NCI-H2107 treated with DMSO at 0.1 percent for 48 hours (cell line): ENCODE results near the gene UBL3.

ENCODE experiments used
- DNase-seq: peaks from one replicate; lab custom pipeline; 2025; ENCODE audit not compliant: unreplicated experiment; lab: John Stamatoyannopoulos, UW

UBL3 gene

DNA sequence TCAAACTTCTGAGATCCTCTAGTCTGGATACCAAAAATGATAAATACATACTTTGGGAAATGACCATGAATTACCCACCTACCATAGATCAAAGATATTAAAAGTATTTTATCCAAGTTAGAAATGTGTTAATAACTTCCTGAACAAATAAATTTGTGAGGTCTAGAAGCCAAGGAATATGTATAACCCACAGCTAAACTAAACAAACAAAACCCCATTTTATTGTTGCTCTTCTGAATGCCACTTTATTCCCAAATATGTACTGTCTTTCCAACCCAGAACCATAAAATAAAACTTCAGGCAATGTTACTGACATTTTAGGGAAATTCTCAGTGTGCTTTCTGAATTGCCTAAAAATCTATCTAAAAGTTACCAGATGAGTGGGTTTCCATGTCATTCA lies 35.1 kb downstream of the UBL3 start:
- no peak for DNase-seq

DNA sequence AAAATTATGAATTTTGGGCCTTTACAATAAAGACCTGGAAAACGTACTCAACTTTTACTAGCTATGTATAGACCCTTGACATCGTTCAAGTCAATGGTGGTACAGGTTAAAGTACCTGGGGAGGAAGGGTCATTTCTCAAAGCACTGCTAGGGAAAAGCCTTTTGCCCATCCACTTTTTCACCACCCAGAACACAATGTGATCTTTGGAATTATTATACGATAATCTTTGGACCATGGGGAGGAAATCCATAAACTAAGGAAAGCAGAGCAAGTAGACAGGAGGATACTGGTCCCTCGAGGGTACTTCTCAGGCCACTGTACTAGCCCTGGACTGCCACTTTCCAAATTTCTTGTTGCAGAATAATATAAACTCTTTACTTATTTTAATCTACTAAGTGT lies 39.5 kb downstream of the UBL3 start:
- no peak for DNase-seq

DNA sequence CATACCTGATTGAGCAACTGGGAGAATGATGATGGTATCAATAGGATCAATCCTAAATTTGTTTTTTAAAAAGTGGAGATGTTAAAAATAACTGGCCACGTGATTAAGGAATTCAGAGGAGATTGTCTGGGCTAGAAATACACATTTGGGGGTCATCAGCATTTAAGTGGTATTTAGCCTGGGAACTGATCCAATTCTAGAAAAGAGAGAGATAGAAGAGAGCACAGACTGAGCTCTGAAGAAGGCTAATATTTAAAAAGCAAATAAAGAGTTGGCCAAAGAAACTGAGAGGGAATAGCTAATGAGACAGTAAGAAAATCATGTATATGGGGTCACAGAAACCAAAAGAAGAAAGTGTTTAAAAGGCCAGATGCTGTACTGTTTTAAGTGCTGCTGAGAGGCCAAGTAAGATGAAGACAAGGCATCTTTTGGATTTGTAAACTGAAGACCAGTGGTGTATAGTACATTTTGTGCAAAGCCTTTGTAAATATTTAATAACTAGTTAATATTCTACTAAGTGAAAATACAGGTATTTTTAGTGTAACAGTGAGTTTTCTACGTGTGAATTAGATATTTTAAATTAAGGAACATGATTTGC lies 40.2 kb downstream of the UBL3 start:
- DNase-seq: no peak

DNA sequence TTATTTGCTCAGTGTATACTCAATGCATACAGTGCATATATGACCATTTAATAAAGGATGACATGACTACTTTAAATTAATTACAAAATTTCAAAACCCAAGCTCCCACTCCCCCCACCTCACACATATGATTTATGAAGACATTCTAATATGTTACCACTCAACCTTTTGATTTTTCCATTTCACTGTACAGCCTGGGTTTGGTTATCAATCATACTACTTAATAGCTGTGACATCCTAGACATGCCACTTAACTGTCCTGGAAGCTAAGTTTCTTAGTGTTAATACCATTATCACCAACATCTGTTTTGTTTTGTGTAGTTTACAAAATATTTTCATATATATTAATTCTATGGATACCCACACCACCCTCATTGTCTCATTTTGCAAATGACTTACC lies 42.2 kb downstream of the UBL3 start:
- DNase-seq: no peak

DNA sequence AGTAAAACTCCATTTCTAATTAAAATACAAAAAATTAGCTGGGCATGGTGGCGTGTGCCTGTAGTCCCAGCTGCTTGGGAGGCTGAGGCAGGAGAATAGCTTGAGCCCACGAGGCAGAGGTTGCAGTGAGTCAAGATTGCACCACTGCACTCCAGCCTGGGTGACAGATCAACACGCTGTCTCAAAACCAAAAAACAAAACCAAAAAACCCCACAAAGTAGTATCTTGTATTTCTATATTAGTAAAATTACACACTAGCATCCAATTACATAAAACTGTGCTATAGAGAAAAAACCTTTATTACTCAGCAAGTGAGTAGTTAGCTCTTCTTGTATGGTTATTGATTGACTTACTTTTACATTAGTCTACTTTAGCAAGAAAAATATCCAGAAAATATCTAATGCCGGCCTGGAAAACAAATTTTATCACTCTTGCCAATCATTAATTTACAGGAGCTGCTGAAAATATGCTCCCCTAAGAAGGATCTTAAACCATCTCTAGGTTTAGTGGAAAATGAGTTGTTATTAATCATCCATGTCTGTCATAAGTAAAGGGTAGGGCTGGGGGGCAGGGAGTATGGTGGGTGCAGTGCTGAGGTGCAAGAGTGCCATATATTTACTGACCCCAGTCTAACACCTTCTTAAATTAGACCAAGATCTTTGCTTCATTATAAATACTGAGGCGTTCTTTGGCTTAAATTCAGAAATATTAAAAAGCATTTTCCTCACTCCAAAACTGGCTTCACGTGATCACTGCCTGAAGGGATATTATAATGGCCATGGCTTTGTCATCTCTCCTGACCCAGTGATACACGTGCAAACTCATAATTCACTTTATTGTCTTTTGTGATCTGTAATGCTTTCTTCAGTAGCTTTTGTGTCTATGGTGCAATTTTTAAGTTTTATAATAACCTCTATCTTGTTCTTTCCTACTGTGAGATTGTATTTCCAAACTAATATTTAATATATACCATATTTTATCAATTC lies 44.1 kb downstream of the UBL3 start:
- DNase-seq: no peak

DNA sequence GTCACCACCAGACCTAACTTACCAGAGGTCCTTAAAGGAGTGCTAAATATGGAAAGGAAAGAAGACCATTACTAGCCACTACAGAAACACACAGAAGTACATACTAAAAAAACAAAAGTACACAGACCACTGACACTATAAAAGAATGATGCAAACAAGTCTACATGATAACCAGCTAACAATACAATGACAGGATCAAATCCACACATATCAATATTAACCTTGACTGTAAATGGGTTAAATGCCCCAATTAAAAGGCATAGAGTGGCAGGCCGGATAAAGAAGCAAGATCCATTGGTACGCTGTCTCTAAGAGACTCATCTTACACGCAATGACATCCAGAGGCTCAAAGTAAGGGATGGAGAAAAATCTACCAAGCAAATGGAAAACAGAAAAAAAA lies 47.2 kb downstream of the UBL3 start:
- no peak for DNase-seq

DNA sequence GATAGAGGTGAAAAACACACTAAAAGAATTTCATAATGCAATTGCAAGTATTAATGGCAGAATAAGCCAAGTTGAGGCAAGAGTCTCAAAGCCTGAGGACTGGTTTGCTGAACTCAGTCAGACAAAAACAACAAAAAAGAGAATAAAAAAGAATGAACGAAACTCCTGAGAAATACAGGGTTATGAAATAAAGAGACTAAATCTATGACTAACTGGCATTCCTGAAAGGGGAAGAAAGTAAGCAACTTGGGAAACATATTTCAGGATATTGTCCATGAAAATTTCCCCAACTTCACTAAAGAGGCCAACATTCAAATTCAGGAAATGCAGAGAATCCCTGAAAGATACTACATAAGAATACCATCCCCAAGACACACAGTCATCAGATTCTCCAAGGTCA lies 47.8 kb downstream of the UBL3 start:
- no peak for DNase-seq

DNA sequence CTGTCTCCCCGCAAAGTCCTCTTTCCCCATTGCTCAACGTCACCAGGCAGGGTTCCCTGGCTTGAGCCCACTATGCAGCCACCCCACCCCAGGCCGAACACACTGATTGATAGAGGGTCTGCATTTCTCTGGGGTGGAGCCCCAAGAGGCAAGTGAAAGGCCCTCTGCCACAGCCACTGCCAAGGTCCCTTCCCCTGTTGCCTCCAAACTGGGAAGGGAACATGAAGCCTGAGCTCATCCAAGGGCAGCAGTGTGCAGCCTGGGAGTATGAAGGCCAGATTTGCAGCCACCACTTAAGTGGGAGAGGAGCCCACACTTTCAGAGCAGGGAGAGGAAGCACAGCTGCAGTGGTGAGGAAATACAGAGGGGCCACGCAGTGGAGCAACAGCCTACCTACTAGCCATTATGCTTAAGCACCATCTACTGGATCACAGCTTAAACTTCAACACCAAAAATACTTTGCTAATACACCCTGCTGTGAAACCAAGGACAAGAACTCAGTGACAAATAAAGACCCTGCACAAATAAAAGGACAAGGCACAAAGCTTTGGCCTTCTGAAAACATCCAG lies 48.6 kb downstream of the UBL3 start:
- no peak for DNase-seq

DNA sequence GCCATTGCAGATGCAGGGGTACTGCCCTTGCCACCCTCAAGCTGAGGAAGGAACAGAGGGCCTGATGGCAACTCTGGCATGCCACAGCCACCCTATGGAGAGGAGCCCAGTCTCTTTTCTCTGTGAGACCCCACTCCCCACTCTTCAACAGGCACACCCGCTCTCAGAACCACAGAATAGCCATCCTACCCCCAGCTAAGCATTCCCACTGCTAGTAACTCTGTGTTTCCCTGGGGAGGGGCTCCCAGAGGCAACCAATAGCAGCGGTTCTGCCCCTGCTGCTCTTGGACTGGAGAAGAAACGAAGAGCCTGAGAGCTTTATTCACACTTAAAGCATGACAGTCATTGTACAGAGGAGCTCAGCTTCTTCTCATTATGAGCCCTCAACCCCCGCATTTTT lies 49.3 kb downstream of the UBL3 start:
- no peak for DNase-seq

DNA sequence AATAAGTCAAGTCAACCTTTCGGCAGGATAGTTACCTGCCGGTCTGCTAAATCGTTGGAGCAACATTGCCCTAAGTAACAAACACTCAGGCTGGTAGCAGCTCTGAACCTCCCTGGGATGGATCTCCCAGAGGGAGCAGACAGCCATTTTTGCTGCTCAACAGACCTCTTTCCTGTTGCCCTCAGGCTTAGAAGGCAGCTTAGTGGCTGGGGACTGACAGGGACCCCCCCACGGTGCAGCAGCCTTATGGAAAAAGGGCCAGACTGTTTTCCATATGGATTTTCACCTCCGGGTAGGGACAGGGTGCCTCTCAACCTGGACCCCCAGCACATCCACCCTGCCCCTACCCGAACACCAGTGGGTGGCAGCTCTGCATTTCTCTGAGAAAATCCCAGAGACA lies 49.7 kb downstream of the UBL3 start:
- DNase-seq: no peak

DNA sequence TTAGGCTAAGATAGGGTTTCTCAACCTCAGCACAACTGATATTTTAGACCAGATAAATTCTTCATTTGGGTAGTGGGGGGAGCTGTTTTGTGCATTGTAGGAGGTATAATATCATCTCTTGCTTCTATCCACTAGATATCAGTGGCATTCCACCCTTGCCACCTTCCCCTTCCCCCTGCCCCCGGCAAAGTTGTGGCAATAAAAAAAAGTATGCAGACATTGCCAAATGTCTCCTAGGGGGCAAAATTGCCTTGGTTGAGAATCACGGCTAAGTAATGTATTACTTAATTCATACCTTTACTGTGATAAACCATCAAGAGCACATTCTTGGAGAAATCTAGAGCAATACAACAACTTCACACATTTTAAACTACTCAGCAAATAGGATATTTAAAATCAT lies 51.4 kb downstream of the UBL3 start:
- no peak for DNase-seq

DNA sequence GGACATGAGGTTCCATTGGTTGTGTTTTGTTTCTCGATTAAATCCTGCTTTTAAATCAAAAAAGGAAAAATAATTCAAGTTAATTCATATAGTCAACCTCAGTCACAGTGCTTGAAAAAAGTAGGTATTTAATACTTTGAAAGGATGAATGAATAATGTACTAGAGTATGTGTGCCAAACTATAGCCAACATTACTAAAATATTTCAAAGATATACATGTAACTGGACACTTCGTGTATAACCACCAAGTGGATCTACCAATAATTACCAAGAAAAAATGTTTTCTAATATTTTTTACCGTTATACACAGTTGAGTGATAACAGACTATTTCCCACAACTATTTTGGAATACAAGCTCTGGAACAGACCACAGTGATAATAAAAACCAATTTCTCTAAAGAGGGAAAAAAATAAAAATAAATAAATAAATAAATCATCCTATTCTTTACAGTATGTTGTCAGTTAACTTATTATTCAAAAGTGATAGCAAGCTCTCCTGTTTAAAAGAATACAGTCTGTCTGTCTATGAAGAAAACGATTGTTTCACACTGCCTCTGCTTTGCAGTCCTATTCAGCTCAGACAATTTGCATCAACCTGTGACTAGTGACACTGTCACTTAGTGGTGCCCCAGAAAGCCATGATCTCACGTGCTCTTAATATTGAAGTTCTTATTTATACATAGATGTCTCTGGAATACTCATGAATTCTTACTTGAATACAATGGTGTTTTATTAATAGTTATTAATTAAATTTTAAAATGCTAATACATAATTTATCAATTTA lies 58.2 kb downstream of the UBL3 start:
- DNase-seq: no peak

DNA sequence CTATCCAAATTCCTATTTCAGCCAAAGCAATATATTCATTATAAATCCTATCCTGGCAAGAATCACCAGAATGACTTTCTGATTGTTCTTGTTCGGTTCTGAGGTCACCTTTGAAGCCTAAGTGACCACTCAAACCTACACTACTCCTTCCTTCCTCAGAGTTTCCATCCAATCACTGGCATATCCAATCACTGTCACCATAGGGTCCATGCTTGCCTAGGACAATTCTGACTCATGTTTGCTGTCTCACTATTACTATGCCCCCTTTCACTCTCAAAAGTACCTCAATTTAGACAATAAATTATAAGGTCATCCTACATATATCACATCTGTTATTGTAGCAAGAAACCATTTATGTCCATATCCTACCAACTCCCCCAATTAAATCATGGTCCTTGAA lies 58.9 kb downstream of the UBL3 start:
- no peak for DNase-seq

DNA sequence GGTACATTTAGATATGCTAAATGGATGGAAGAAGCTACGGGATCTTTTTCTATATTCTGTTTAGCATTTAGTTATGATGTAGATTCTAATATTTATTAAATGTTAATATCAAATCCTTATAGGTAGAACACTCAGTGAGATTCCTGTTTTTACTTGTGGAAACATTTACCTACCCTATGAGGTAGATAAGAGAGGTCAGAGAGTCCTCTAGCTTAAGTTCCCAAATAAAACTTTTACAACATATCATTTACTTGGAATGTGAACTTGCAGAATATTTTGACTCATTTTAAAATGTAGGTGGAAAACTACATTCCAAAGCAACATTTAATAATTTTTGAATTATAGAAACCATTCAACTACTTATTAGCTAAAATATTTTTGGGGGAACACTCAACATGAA lies 63.7 kb downstream of the UBL3 start:
- no peak for DNase-seq

DNA sequence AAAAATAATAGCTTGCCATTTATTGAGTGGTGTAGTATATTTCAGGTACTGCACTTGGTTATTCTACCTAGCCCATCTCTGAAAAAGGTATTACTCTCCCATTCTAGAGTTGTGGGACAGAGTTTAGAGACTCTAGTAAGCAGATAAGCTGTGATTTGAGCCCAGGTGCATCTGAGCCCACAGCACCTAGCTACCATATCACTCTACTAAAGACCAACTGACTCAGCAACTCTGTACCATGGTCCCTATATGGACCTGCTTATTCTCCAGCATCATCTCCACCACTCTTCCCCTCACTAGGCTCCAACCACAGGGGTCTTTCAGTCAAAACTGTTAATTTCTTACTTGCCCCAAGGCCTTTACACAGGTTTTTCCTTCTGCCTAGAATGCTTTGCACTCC lies 64.4 kb downstream of the UBL3 start:
- DNase-seq: no peak

DNA sequence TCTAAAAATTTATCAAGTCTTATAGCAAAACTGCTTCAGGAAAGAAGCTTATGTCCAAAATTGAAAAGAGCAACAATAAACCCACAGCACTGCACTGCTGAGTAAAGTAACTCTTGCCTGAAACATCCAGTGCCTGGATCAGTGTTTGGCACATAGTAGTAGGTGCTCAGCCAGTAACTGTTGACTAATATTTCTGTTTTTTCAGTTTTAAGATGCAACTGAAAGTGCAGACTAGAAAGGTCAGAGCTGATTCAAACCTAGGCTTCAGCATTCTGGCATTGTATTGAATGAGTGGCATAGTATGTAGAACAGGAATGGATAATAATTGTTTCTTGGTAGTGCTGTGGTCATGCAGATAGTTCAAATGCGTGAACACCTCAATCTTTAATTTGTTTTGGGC lies 67.6 kb downstream of the UBL3 start:
- DNase-seq: no peak

DNA sequence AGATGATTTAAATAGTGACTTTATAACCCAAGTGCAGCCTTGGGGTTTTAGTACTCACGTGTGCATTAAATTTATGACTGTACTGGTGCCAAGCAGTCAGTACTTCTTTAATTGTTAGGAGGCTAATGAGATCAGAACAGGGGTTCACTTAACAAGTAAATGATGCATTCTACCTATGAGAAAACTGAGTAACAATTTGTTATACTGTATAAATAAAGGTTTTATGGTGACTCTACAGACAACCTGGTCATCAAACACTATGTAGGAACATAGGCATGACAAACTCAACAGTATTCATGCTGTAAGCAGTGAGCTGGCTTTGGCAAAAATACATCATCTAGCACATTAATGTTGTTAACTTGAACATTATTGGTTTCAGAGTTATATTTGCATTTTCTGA lies 75.6 kb downstream of the UBL3 start:
- no peak for DNase-seq

DNA sequence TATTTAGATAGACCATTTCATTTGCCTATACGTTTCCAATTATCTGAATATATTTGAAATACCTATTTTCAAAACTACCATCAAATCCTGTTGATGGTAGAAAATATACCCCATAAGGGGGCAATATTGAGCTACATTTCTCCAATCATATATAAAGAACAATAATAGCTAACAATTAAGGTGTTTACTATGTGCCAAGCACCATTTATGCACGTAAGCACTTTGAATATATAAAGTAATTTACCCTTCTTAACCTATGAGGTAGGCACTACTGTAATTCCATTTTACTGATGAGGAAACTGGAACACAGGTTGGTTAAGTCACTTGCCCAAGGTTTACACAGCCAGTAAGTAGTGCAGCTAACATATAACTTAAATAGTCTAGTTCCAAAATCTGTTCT lies 79.2 kb downstream of the UBL3 start:
- DNase-seq: peak; percentile 15

DNA sequence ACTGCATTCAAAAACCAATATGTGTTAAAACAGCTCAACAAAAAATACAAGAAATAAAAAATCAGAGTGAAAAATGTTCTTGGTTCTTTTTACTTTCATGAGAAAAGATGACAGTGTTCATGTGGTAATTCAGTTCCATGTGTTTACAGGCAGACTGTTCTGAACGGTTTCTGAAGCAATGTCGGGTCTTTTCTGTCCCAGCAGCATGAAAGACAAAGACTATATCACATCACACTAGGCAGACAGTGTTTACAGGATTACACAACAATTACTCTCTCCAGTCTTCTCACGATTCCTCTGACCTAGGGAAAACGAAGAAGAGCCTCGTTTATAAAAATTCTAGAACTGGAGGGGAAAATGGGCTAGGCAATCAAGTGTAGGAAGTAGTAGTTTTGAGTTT lies 83.4 kb downstream of the UBL3 start:
- DNase-seq: no peak

DNA sequence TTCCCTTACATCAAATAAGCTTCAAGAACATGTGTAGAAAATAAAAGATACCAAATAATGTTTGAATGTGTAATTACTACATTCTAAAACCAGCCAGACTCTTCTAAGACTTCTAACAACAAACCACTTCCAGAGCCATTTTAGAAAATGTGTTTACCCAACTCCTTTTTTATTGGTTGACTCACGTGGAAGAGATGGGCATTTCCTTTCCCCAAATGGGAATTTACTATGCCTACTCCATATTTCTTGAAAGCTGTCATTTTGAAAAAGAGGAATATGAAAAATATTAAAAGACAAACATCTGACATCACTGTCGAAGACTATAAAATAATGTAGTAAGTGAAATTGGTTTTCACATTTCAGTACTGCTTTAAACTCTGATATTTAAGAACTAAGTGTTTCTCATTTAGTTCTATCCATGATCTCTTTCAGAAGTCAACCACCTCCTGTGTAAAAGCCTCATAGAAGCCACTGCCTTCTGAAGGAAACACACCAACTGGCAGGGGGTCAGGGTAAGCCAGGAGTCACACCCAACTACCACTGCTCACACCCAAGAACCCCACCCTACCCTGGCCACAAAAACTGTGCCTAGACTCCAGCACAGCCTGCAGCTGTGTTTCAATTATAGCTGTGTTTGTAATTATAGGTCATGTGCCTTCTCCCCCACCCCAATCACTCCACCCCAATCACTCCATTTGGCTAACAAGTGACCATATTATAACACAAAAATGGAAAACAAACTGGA lies 86.8 kb downstream of the UBL3 start:
- no peak for DNase-seq

DNA sequence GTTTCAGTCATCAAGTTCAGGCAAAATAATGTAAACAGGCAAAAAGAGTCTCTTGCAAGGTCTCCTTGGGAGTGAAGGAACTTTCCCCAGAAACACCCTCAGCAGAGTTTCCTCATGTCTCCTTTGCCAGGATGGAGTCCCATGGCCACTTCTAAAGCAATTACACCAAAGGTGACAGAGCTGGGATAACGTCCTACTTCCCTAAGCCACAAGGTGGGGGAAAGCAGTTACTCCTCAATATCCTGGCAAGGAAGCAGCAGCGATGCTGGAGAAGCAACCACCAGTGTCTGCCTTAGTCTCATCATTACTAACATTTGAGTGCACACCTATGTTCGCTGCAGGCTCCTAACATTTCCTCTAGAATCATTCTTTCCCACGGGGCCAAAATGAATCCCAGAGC lies 88.6 kb downstream of the UBL3 start:
- DNase-seq: no peak
